Muscle of leg (tissue), 16 donors: ENCODE measurements around the gene BPIFA3. TPM values are rescaled to one million over a fixed set of nuclear protein-coding genes. Genes with fewer than 3 reads are reported as not detected.

Experiments used
- DNase-seq: peaks from one replicate; pipeline ENCODE4 v3.0.0; 2013
- H3K27ac ChIP-seq: one replicate; pipeline ENCODE4 v1.5.1; 2013; ENCODE audit warnings: mild to moderate bottlenecking, low read length, control low read depth
- H3K27me3 ChIP-seq: one replicate; pipeline ENCODE4 v1.6.1; 2013; ENCODE audit warnings: low read length; ENCODE audit not compliant: control insufficient read depth, insufficient read depth
- H3K36me3 ChIP-seq: one replicate; pipeline ENCODE4 v1.6.1; 2013; ENCODE audit warnings: low read length; ENCODE audit not compliant: control insufficient read depth, insufficient read depth
- H3K4me1 ChIP-seq: one replicate; pipeline ENCODE4 v1.6.1; 2013; ENCODE audit warnings: low read length; ENCODE audit not compliant: control insufficient read depth, insufficient read depth
- H3K4me3 ChIP-seq: one replicate; pipeline ENCODE4 v1.5.1; 2013; ENCODE audit warnings: low read length, control low read depth
- H3K9me3 ChIP-seq: replicated peaks from 2 replicates; pipeline ENCODE4 v1.6.1; 2013; ENCODE audit warnings: low read depth, low read length; ENCODE audit not compliant: control insufficient read depth
- WGBS: methylation state at CpG from one replicate; pipeline ENCODE4 v1.1.5; 2013; ENCODE audit warnings: missing lambda C conversion rate; ENCODE audit not compliant: insufficient coverage; 5-methylcytosine and 5-hydroxymethylcytosine counted together
- long read RNA-seq, 11 donors: transcript quantifications; one replicate each; lab custom pipeline, GENCODE V29; 2026
- polyA plus RNA-seq, 8 donors: library from polyadenylated mRNA; unstranded; fragments of 120-200 nt; gene quantifications; one replicate each; pipeline versions ENCODE4 v1.2.1 to v1.2.3, GENCODE V29; 2013; ENCODE audit warnings: inconsistent platforms in 1 of 8, low replicate concordance in 1 of 8; ENCODE audit not compliant: insufficient read length in 8 of 8, insufficient read depth in 1 of 8
- total RNA-seq: library from RNA; stranded (reverse); fragments of 120-200 nt; gene quantifications from one replicate; pipeline ENCODE4 v1.2.4, GENCODE V29; 2013

The BPIFA3 gene
- not detected for total RNA-seq
- polyA plus RNA-seq = not detected
- long read RNA-seq, donor 1 = 0 reads
- long read RNA-seq, donor 2 = 0 reads
- long read RNA-seq, donor 3 = 0 reads
- long read RNA-seq, donor 4 = 0 reads
- long read RNA-seq, donor 5 = 0 reads
- long read RNA-seq, donor 6 = 0 reads
- long read RNA-seq, donor 7 = 0 reads
- long read RNA-seq, donor 8 = 0 reads
- long read RNA-seq, donor 9 = 0 reads
- long read RNA-seq, donor 10 = 0 reads
- long read RNA-seq, donor 11 = 0 reads

GRCh38 chr20:33217052-33217451 lies at the start of gene BPIFA3:
Gene BPIFA3 (plus strand): TSS chr20:33217352. CDS start chr20:33217537, 185 bp downstream.
- no peak for DNase-seq
- Histone ChIP-seq H3K27me3 (no peaks in the 10 kb centered on the region), H3K27ac (no peak within 1 kb of the TSS), H3K4me1 (no peaks in the 10 kb centered on the region), H3K9me3 (no peaks in the 10 kb centered on the region), H3K4me3 (no peak within 1 kb of the TSS), H3K36me3 (no peaks in the 10 kb centered on the region)
- WGBS = 89% methylated on average over 1 of the region's 2 CpGs

- no peak for DNase-seq
- H3K4me3 ChIP-seq = no peak within 1 kb of the TSS
- H3K36me3 ChIP-seq = no peaks in the 10 kb centered on the region
- H3K4me1 ChIP-seq = no peaks in the 10 kb centered on the region
- H3K27ac ChIP-seq = no peak within 1 kb of the TSS
- WGBS = 94% methylated on average over 3 of the region's 8 CpGs
- peaks cover 10% of the 10 kb centered on the region for H3K9me3 ChIP-seq
- H3K27me3 ChIP-seq = no peaks in the 10 kb centered on the region
Observed at GRCh38 chr20:33167859-33168258, 49.3 kb upstream of the BPIFA3 start, which contains the start of gene BPIFA2. Gene BPIFA2 (plus strand): TSS chr20:33168159. CDS start chr20:33169146, 987 bp downstream.

GRCh38 chr20:33169176-33169794 lies 47.9 kb upstream of the BPIFA3 start:
- no peak for DNase-seq
- 68% methylated on average over 4 of the region's 8 CpGs for WGBS
- Histone ChIP-seq H3K36me3 (no peaks in the 10 kb centered on the region), H3K27me3 (no peaks in the 10 kb centered on the region), H3K27ac (no peak overlapping the region), H3K4me3 (no peak overlapping the region), H3K9me3 (peaks cover 10% of the 10 kb centered on the region), H3K4me1 (no peaks in the 10 kb centered on the region)

- peak; percentile 7 for DNase-seq
- 65% methylated on average over 6 of the region's 7 CpGs for WGBS
Observed at GRCh38 chr20:33172781-33173180, 44.4 kb upstream of the BPIFA3 start.

GRCh38 chr20:33175123-33175522 lies 42.0 kb upstream of the BPIFA3 start:
- H3K4me1 ChIP-seq = no peaks in the 10 kb centered on the region
- H3K36me3 ChIP-seq = no peaks in the 10 kb centered on the region
- no peak overlapping the region for H3K4me3 ChIP-seq
- DNase-seq = no peak
- no peak overlapping the region for H3K27ac ChIP-seq
- H3K9me3 ChIP-seq = peaks cover 4% of the 10 kb centered on the region
- WGBS = 73% methylated on average over 2 of the region's 3 CpGs
- no peaks in the 10 kb centered on the region for H3K27me3 ChIP-seq

More at GRCh38 chr20:33172781-33173180, 44.4 kb upstream of the BPIFA3 start:
- Histone ChIP-seq H3K27me3 (no peaks in the 10 kb centered on the region), H3K36me3 (no peaks in the 10 kb centered on the region), H3K9me3 (peaks cover 10% of the 10 kb centered on the region), H3K27ac (no peak overlapping the region), H3K4me3 (no peak overlapping the region), H3K4me1 (no peaks in the 10 kb centered on the region)

- Histone ChIP-seq H3K36me3 (no peaks in the 10 kb centered on the region), H3K27ac (no peak overlapping the region), H3K9me3 (no peaks in the 10 kb centered on the region), H3K4me1 (no peaks in the 10 kb centered on the region), H3K27me3 (no peaks in the 10 kb centered on the region), H3K4me3 (no peak overlapping the region)
- no peak for DNase-seq
- WGBS = 73% methylated on average over 2 of the region's 3 CpGs
Observed at GRCh38 chr20:33176101-33176500, 41.1 kb upstream of the BPIFA3 start.

GRCh38 chr20:33177866-33178265 lies 39.3 kb upstream of the BPIFA3 start:
- no peaks in the 10 kb centered on the region for H3K9me3 ChIP-seq
- WGBS = 68% methylated on average over 5 of the region's 9 CpGs
- no peak overlapping the region for H3K4me3 ChIP-seq
- no peaks in the 10 kb centered on the region for H3K4me1 ChIP-seq
- H3K27ac ChIP-seq = no peak overlapping the region
- H3K36me3 ChIP-seq = no peaks in the 10 kb centered on the region
- peak; percentile 5 for DNase-seq
- H3K27me3 ChIP-seq = no peaks in the 10 kb centered on the region

- no peak overlapping the region for H3K27ac ChIP-seq
- no peaks in the 10 kb centered on the region for H3K4me1 ChIP-seq
- no peak overlapping the region for H3K4me3 ChIP-seq
- H3K27me3 ChIP-seq = no peaks in the 10 kb centered on the region
- WGBS = 70% methylated on average over 2 of the region's 6 CpGs
- DNase-seq = no peak
- H3K9me3 ChIP-seq = peaks cover 2% of the 10 kb centered on the region
- H3K36me3 ChIP-seq = no peaks in the 10 kb centered on the region
Observed at GRCh38 chr20:33178726-33179125, 38.4 kb upstream of the BPIFA3 start.

- no peak for DNase-seq
- H3K9me3 ChIP-seq = peaks cover 2% of the 10 kb centered on the region
- no peaks in the 10 kb centered on the region for H3K36me3 ChIP-seq
- no peaks in the 10 kb centered on the region for H3K4me1 ChIP-seq
- no peak overlapping the region for H3K4me3 ChIP-seq
- H3K27ac ChIP-seq = no peak overlapping the region
- H3K27me3 ChIP-seq = no peaks in the 10 kb centered on the region
- WGBS = 50% methylated on average over 2 of the region's 5 CpGs
Observed at GRCh38 chr20:33180169-33180568, 37.0 kb upstream of the BPIFA3 start.

GRCh38 chr20:33181482-33182093 lies 35.6 kb upstream of the BPIFA3 start:
- no peaks in the 10 kb centered on the region for H3K36me3 ChIP-seq
- 38% methylated on average over 1 of the region's 1 CpG for WGBS
- H3K9me3 ChIP-seq = peaks cover 2% of the 10 kb centered on the region
- no peaks in the 10 kb centered on the region for H3K4me1 ChIP-seq
- no peak overlapping the region for H3K27ac ChIP-seq
- H3K4me3 ChIP-seq = no peak overlapping the region
- DNase-seq = no peak
- no peaks in the 10 kb centered on the region for H3K27me3 ChIP-seq
